OCI-LY1 (cell line): ENCODE results near the gene FAM200C.

Source experiments
- H2AFZ ChIP-seq: fragments of 200-600 bp; sonication (generic), shearing (Covaris generic); 2 replicates; pipeline ENCODE4 v1.6.0; 2014; ENCODE audit warnings: antibody characterized with exemption, mild to moderate bottlenecking, low read length
- H3F3A ChIP-seq: fragments of 200-600 bp; sonication (generic), shearing (Covaris generic); 2 replicates; pipeline ENCODE4 v1.6.0; 2014; ENCODE audit warnings: mild to moderate bottlenecking, antibody characterized with exemption, low read length, moderate library complexity; ENCODE audit not compliant: insufficient read depth
- H3K27ac ChIP-seq: fragments of 200-600 bp; sonication (generic); 2 replicates; pipeline ENCODE4 v1.5.1; 2014; ENCODE audit warnings: low read length, mixed run types, mild to moderate bottlenecking, low read depth; ENCODE audit not compliant: poor library complexity, severe bottlenecking
- H3K27me3 ChIP-seq: fragments of 200-600 bp; sonication (generic); 2 replicates; pipeline ENCODE4 v1.6.0; 2014; ENCODE audit warnings: antibody characterized with exemption, mild to moderate bottlenecking, low read length, moderate library complexity; ENCODE audit not compliant: insufficient read depth
- H3K36me3 ChIP-seq: fragments of 200-600 bp; sonication (generic); 2 replicates; pipeline ENCODE4 v1.6.1; 2014; ENCODE audit warnings: mild to moderate bottlenecking, antibody characterized with exemption, low read length, moderate library complexity, mixed read lengths; ENCODE audit not compliant: insufficient read depth
- H3K4me1 ChIP-seq: fragments of 200-600 bp; sonication (generic); 2 replicates; pipeline ENCODE4 v1.5.1; 2014; ENCODE audit warnings: mild to moderate bottlenecking, low read length, moderate library complexity; ENCODE audit not compliant: insufficient read depth, severe bottlenecking
- H3K4me2 ChIP-seq: fragments of 200-600 bp; sonication (generic), shearing (Covaris generic); 2 replicates; pipeline ENCODE4 v1.6.1; 2014; ENCODE audit warnings: low read length
- H3K4me3 ChIP-seq: fragments of 200-600 bp; sonication (generic); 2 replicates; pipeline ENCODE4 v1.5.1; 2014; ENCODE audit warnings: low read length, low read depth, mild to moderate bottlenecking, mixed read lengths; ENCODE audit not compliant: poor library complexity, severe bottlenecking
- H3K79me2 ChIP-seq: fragments of 200-600 bp; shearing (Covaris generic); 2 replicates; pipeline ENCODE4 v1.6.1; 2016; ENCODE audit warnings: mixed run types, low read length, mixed read lengths; ENCODE audit not compliant: insufficient read depth
- H3K9ac ChIP-seq: fragments of 200-600 bp; sonication (generic), shearing (Covaris generic); 2 replicates; pipeline ENCODE4 v1.6.1; 2014; ENCODE audit warnings: mild to moderate bottlenecking, low read length, mixed read lengths
- H3K9me2 ChIP-seq: fragments of 200-600 bp; sonication (generic), shearing (Covaris generic); 2 replicates; pipeline ENCODE4 v1.6.1; 2014; ENCODE audit warnings: low read depth, mild to moderate bottlenecking, low read length, mixed read lengths
- H3K9me3 ChIP-seq: fragments of 200-600 bp; shearing (Covaris generic); 2 replicates; pipeline ENCODE4 v1.6.1; 2014; ENCODE audit warnings: low read length, mixed read lengths
- H4K20me1 ChIP-seq: fragments of 200-600 bp; sonication (generic), shearing (Covaris generic); 2 replicates; pipeline ENCODE4 v1.6.0; 2016; ENCODE audit warnings: mild to moderate bottlenecking, low read length; ENCODE audit not compliant: insufficient read depth
- EZH2 ChIP-seq: fragments of 200-600 bp; sonication (generic), shearing (Covaris generic); IDR thresholded peaks from 2 replicates; pipeline ENCODE4 v1.8.0; 2017; ENCODE audit warnings: borderline replicate concordance, mixed run types, mild to moderate bottlenecking, antibody characterized with exemption, low read length, moderate library complexity, mixed read lengths
- TF ChIP-seq, protein P1 (sequence below): fragments of 200-600 bp; sonication (generic), shearing (Covaris generic); IDR thresholded peaks from 2 replicates; pipeline ENCODE4 v1.5.1; 2017; ENCODE audit warnings: mild to moderate bottlenecking, antibody characterized with exemption, low read length, moderate library complexity, mixed read lengths

FAM200C gene

DNA sequence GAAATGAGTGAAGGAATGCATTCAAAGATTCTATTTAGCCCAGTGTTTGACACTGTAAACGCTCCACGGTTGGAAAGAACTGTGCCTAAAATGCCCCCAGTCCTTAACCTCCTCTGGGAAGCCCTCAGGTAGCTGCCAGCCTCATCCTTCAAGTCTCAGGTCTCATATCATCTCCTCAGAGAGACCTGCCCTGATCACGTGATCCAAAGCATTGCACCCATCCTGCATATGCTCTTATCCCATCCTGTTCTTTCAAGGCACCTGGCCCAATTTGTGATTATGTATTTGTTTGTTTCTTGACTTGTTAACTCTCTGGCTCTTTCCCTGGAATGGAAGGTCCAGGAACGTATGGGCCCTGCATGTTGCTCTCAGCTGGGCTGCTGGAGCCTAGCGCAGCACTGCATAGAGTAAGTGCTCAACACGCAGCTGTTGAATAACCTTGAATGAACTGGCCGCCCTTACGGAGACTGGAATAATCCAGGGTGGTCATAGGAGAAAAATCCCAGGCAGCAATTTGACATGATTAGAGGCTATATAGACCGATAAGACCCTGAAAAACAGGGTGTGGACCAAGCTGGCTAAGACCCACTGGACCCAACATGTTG is 38.1 kb downstream of the FAM200C start:
- Histone ChIP-seq H3K36me3 (no peaks in the 10 kb centered on the region), H3K9ac (no peak overlapping the region), H3K4me1 (no peaks in the 10 kb centered on the region), H3K4me3 (no peak overlapping the region), H3K27ac (no peak overlapping the region), H3K79me2 (no peaks in the 10 kb centered on the region), H3K9me3 (no peaks in the 10 kb centered on the region), H2AFZ (no peak overlapping the region), H4K20me1 (no peaks in the 10 kb centered on the region), H3K27me3 (0 out of 2 replicates have a peak, but pooled peaks cover 4% of the 10 kb centered on the region), H3F3A (no peaks in the 10 kb centered on the region), H3K4me2 (no peak overlapping the region), H3K9me2 (no peaks in the 10 kb centered on the region)
- TF ChIP-seq, protein P1, sequence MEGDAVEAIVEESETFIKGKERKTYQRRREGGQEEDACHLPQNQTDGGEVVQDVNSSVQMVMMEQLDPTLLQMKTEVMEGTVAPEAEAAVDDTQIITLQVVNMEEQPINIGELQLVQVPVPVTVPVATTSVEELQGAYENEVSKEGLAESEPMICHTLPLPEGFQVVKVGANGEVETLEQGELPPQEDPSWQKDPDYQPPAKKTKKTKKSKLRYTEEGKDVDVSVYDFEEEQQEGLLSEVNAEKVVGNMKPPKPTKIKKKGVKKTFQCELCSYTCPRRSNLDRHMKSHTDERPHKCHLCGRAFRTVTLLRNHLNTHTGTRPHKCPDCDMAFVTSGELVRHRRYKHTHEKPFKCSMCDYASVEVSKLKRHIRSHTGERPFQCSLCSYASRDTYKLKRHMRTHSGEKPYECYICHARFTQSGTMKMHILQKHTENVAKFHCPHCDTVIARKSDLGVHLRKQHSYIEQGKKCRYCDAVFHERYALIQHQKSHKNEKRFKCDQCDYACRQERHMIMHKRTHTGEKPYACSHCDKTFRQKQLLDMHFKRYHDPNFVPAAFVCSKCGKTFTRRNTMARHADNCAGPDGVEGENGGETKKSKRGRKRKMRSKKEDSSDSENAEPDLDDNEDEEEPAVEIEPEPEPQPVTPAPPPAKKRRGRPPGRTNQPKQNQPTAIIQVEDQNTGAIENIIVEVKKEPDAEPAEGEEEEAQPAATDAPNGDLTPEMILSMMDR = no peak
- TF ChIP-seq EZH2 = no peak

DNA sequence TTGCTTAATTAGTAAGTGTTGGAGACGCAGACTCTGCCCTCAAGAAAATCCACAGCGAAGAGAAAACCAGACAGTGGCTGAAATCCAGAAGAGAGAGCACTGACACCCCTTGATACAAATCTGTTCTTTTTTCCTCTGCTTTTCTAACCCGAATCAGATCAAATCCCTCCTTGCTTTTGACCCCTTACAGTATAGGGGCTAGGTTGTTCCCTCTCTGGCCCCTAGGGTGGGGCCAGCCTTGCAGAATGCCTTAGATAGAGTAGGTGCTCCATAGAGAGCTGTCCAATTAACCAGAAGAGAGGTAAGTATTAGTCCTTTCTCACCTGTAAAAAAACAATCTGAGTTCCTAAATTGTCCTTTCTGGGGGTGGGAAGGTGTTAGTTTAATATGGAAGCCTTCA is 39.5 kb downstream of the FAM200C start:
- TF ChIP-seq EZH2 = no peak
- TF ChIP-seq, protein P1 = no peak
- H3K4me2 ChIP-seq = no peak overlapping the region
- no peaks in the 10 kb centered on the region for H3K9me3 ChIP-seq
- no peak overlapping the region for H3K27ac ChIP-seq
- H3K27me3 ChIP-seq = 0 out of 2 replicates have a peak, but pooled peaks cover 4% of the 10 kb centered on the region
- H3K4me1 ChIP-seq = no peaks in the 10 kb centered on the region
- H4K20me1 ChIP-seq = no peaks in the 10 kb centered on the region
- H3K9me2 ChIP-seq = no peaks in the 10 kb centered on the region
- H3K9ac ChIP-seq = no peak overlapping the region
- H3K36me3 ChIP-seq = no peaks in the 10 kb centered on the region
- H3K4me3 ChIP-seq = no peak overlapping the region
- H3K79me2 ChIP-seq = no peaks in the 10 kb centered on the region
- H2AFZ ChIP-seq = no peak overlapping the region
- no peaks in the 10 kb centered on the region for H3F3A ChIP-seq

DNA sequence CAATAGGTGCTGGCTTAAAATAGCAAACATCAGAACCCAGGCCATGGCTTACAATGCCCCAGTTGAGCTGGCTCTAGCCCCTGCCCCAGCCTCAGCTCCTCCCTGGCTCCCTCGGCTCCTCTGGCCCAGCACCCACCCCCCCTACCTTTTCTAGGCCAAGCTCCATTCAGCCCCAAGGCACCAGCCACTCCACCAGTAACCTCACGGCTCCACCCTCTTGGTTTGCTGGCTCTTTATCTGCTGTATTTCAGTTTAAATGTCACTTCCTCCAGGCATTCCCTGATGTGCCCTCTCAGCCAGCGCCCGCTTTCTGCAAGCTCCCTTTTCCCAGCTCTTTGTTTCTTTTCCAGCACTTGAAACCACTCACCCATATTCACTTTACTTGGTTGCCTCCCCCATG is 40.0 kb downstream of the FAM200C start:
- Histone ChIP-seq H2AFZ (no peak overlapping the region), H3K4me2 (no peak overlapping the region), H3K9ac (no peak overlapping the region), H3K9me2 (no peaks in the 10 kb centered on the region), H3K27me3 (0 out of 2 replicates have a peak, but pooled peaks cover 4% of the 10 kb centered on the region), H3K4me1 (no peaks in the 10 kb centered on the region), H3K9me3 (no peaks in the 10 kb centered on the region), H3K4me3 (no peak overlapping the region), H3K36me3 (no peaks in the 10 kb centered on the region), H4K20me1 (no peaks in the 10 kb centered on the region), H3K79me2 (no peaks in the 10 kb centered on the region), H3F3A (no peaks in the 10 kb centered on the region), H3K27ac (no peak overlapping the region)
- TF ChIP-seq, protein P1 = no peak
- no peak for TF ChIP-seq EZH2
